ENCODE measurements around the gene PDE6A. TPM values are rescaled to one million over a fixed set of nuclear protein-coding genes. Genes with fewer than 3 reads are reported as not detected.

Gene PDE6A
- total and polyA plus RNA-seq, 2 of the 8 experiments (the other 6 are each of a cell fraction or from before 2014, with no cell fraction given), result not detected

- H2AK5ac ChIP-seq (ENCODE audit: low read depth, low read length), result no peak overlapping the region
- H2BK20ac ChIP-seq (ENCODE audit: low read length), result no peak overlapping the region
- H3K4me2 ChIP-seq (ENCODE audit: insufficient read depth in 1 of 2, low read depth in 2 of 2, low read length in 2 of 2), result no peak overlapping the region
- no peaks in the 10 kb centered on the region for H3K23me2 ChIP-seq (ENCODE audit: low read depth, low read length)
- H4K20me1 ChIP-seq (replicated peaks in 1 of 2; ENCODE audit: control insufficient read depth in 1 of 2, insufficient read depth in 2 of 2, low read length in 2 of 2), result no peaks in the 10 kb centered on the region
- H3K36me3 ChIP-seq (ENCODE audit: control insufficient read depth in 2 of 4, insufficient read depth in 4 of 4, low read length in 3 of 4), result no peaks in the 10 kb centered on the region
- H3K79me1 ChIP-seq (ENCODE audit: low read depth, low read length), result no peaks in the 10 kb centered on the region
- no peak overlapping the region for H3K9ac ChIP-seq (replicated peaks in 1 of 4; ENCODE audit: extremely low read depth in 1 of 4, low read depth in 3 of 4, low read length in 3 of 4)
- no peak overlapping the region for H3K27ac ChIP-seq (ENCODE audit: low read depth, low read length)
- H3K79me2 ChIP-seq (ENCODE audit: control insufficient read depth in 1 of 2, insufficient read depth in 2 of 2, low read length in 2 of 2), result no peaks in the 10 kb centered on the region
- no peak overlapping the region for H2BK5ac ChIP-seq (ENCODE audit: low read depth, low read length)
- H3K4me3 ChIP-seq (ENCODE audit: extremely low read depth in 1 of 4, insufficient read depth in 2 of 4, low read depth in 3 of 4, low read length in 4 of 4), result no peak overlapping the region
- H4K5ac ChIP-seq (ENCODE audit: insufficient read length, low read depth, low read length), result no peak overlapping the region
- ChIA-PET POLR2A (ENCODE audit: partially characterized antibody) (no interaction called here), CTCF (ENCODE audit: partially characterized antibody) (interaction anchor here (0.6 to 68.7 kb wide), 7 partner anchors 2 to 1847 kb away, joined by 3 to 1740 read pairs (median 153); no protein-coding TSS in a partner anchor)
- H4K8ac ChIP-seq (ENCODE audit: extremely low read depth, insufficient read depth, low read length), result no peak overlapping the region
- H2AFZ ChIP-seq (ENCODE audit: low read length), result no peak overlapping the region
- H2BK15ac ChIP-seq (ENCODE audit: low read length), result no peak overlapping the region
- no peaks in the 10 kb centered on the region for H3K9me3 ChIP-seq (ENCODE audit: insufficient read depth in 2 of 2, low read depth in 1 of 2, low read length in 1 of 2)
- H3K56ac ChIP-seq (replicated peaks; ENCODE audit: insufficient read length, low read depth, low read length), result no peak overlapping the region
- H2BK120ac ChIP-seq (replicated peaks; ENCODE audit: low read depth, low read length), result no peak overlapping the region
- H3K18ac ChIP-seq (ENCODE audit: extremely low read depth, low read length), result no peak overlapping the region
- 92% methylated on average over 16 of the region's 16 CpGs; no CpG with 5 or more reads in 1 of the 2 experiments for WGBS, 2 experiments (ENCODE audit: extremely low coverage in 1 of 2, insufficient coverage in 1 of 2, insufficient read length in 1 of 2, insufficient replicate concordance in 2 of 2, low coverage in 1 of 2, low lambda C conversion rate in 2 of 2, missing lambda C conversion rate in 1 of 2)
- no peak overlapping the region for H4K91ac ChIP-seq (replicated peaks; ENCODE audit: insufficient read length, low read length)
- H2BK12ac ChIP-seq (ENCODE audit: low read depth, low read length), result no peak overlapping the region
- no peak for TF ChIP-seq KDM5A (IDR thresholded peaks at IDR 0.05; ENCODE audit: low read length)
- TF ChIP-seq SIRT6 (IDR thresholded peaks at IDR 0.05; ENCODE audit: low read length), result no peak
- TF ChIP-seq HDAC6 (IDR thresholded peaks at IDR 0.05; ENCODE audit: low read depth, low read length), result no peak
- no peak for TF ChIP-seq RNF2 (IDR thresholded peaks at IDR 0.05; ENCODE audit: borderline replicate concordance, low read depth, low read length, missing control alignments, poor library complexity, severe bottlenecking)
- no peak for TF ChIP-seq ZNF274 (IDR thresholded peaks at IDR 0.05; ENCODE audit: borderline replicate concordance, extremely low read depth, low read length)
- DNase-seq (ENCODE audit: low read depth in 1 of 2, low spot score in 2 of 2) (no peak), FAIRE-seq (no peak)
- no peak overlapping the region for H3K14ac ChIP-seq (ENCODE audit: insufficient read length)
- H3K23ac ChIP-seq (ENCODE audit: insufficient read length), result no peak overlapping the region
- peaks cover 0 to 3% (median 2%) of the 10 kb centered on the region in 4 experiments; a peak in 1 of 7 replicates for H3K4me1 ChIP-seq (replicated peaks in 1 of 4; ENCODE audit: control insufficient read depth in 3 of 4, insufficient read depth in 4 of 4, low read length in 3 of 4)
- no peak overlapping the region for H3K4ac ChIP-seq (replicated peaks; ENCODE audit: insufficient read length, low read depth, low read length)
- H3K27me3 ChIP-seq (replicated peaks in 1 of 4; ENCODE audit: control insufficient read depth in 3 of 4, extremely low read depth in 1 of 4, insufficient read depth in 3 of 4, low read length in 3 of 4), result no peaks in the 10 kb centered on the region
Measured at GRCh38 chr5:149824846-149825245, 119.7 kb downstream of the PDE6A start.
